Gastroesophageal sphincter (tissue), 3 donors: ENCODE measurements around the gene CAMSAP1.

Experiments used
- CTCF ChIP-seq, 4 experiments: fragments of 200-600 bp in 2 of 4; fragments of 450-650 bp in 2 of 4; sonication (generic) in 1 of 4; IDR thresholded peaks; one replicate each; pipeline ENCODE4 v1.5.1; 2017 to 2019; ENCODE audit warnings: antibody characterized with exemption in 4 of 4, mild to moderate bottlenecking in 2 of 4, moderate library complexity in 2 of 4
- POLR2A ChIP-seq, 2 donors: fragments of 450-650 bp; IDR thresholded peaks; one replicate each; pipeline ENCODE4 v1.6.1; 2017; ENCODE audit warnings: antibody characterized with exemption in 2 of 2, mild to moderate bottlenecking in 2 of 2, moderate library complexity in 1 of 2
- POLR2AphosphoS5 ChIP-seq: sonication (generic); formaldehyde crosslinking; IDR thresholded peaks from one replicate; pipeline ENCODE4 v1.6.1; 2017; ENCODE audit warnings: antibody characterized with exemption

- TF ChIP-seq CTCF (IDR thresholded peaks at IDR 0.05) = no peak
- no peak for TF ChIP-seq POLR2A (IDR thresholded peaks at IDR 0.05)
- TF ChIP-seq POLR2AphosphoS5 = no peak
These were observed 90.7 kb downstream of the CAMSAP1 start for GRCh38 chr9:135816651-135816970.
